ENCODE data around the gene NEO1. TPM values are rescaled to one million over a fixed set of nuclear protein-coding genes. Genes with fewer than 3 reads are reported as not detected.

The NEO1 gene
- polyA plus RNA-seq, 3 donors: 135 to 149 (median 136) TPM

GRCh38 chr15:73028831-73029451, 23.3 kb upstream of the NEO1 start:
- no peak for DNase-seq

GRCh38 chr15:73030122-73030679, 22.1 kb upstream of the NEO1 start:
- DNase-seq: no peak

GRCh38 chr15:73031648-73032047, 20.6 kb upstream of the NEO1 start:
- no peak for DNase-seq

GRCh38 chr15:73033611-73034010, 18.7 kb upstream of the NEO1 start:
- no peak for DNase-seq

- DNase-seq: no peak
These were observed 18.0 kb upstream of the NEO1 start for GRCh38 chr15:73034221-73034620.

- no peak for DNase-seq
These were observed 17.0 kb upstream of the NEO1 start for GRCh38 chr15:73035221-73035620.

GRCh38 chr15:73038220-73038619, 14.0 kb upstream of the NEO1 start:
- no peak for DNase-seq

GRCh38 chr15:73046073-73046472, 6.2 kb upstream of the NEO1 start:
- no peak for DNase-seq

- no peak for DNase-seq
These were observed 4.4 kb upstream of the NEO1 start for GRCh38 chr15:73047882-73048281.

GRCh38 chr15:73048624-73049295, 3.5 kb upstream of the NEO1 start:
- DNase-seq: no peak

- no peak for DNase-seq
These were observed 2.6 kb upstream of the NEO1 start for GRCh38 chr15:73049564-73050215.

GRCh38 chr15:73050561-73051295, 1.5 kb upstream of the NEO1 start:
- DNase-seq: no peak

- DNase-seq: no peak
These were observed 864 bp upstream of the NEO1 start for GRCh38 chr15:73051391-73051806.

GRCh38 chr15:73052653-73053397, 562 bp downstream of the NEO1 start:
- peak; percentile 81 for DNase-seq

GRCh38 chr15:73053398-73053723, 1.1 kb downstream of the NEO1 start:
- DNase-seq: no peak

- DNase-seq: no peak
These were observed 2.2 kb downstream of the NEO1 start for GRCh38 chr15:73054417-73054953.

- no peak for DNase-seq
These were observed 4.2 kb downstream of the NEO1 start for GRCh38 chr15:73056460-73056859.

- no peak for DNase-seq
These were observed 6.2 kb downstream of the NEO1 start for GRCh38 chr15:73058437-73058836.

GRCh38 chr15:73065114-73065513, 12.9 kb downstream of the NEO1 start:
- no peak for DNase-seq

GRCh38 chr15:73069109-73069508, 16.8 kb downstream of the NEO1 start:
- DNase-seq: no peak

GRCh38 chr15:73072894-73073293, 20.6 kb downstream of the NEO1 start:
- DNase-seq: no peak
